Panc1 (cell line): Measurements from ENCODE around the gene MIF4GD.
"Not testable (repeated sequence)": the region's sequence is repeated elsewhere in the genome, so short reads cannot be mapped to it uniquely, and the experiment has no call there.

Source experiments
- POLR2AphosphoS5 ChIP-seq: IDR thresholded peaks from 2 replicates; pipeline ENCODE4 v1.6.1; 2012; ENCODE audit warnings: mild to moderate bottlenecking, low read depth, low read length, moderate library complexity
- REST ChIP-seq, 2 experiments: IDR thresholded peaks; 2 replicates each; pipeline ENCODE4 v1.6.1; 2011 to 2012; ENCODE audit warnings: low read depth in 2 of 2, control low read depth in 1 of 2, low read length in 1 of 2, mild to moderate bottlenecking in 1 of 2, moderate library complexity in 1 of 2; ENCODE audit not compliant: insufficient read depth in 1 of 2
- SIN3A ChIP-seq: IDR thresholded peaks from 2 replicates; pipeline ENCODE4 v1.6.1; 2012; ENCODE audit warnings: low read depth, mild to moderate bottlenecking, low read length, moderate library complexity, borderline replicate concordance; ENCODE audit not compliant: insufficient read depth
- TCF7L2 ChIP-seq: IDR thresholded peaks from 2 replicates; pipeline ENCODE4 v1.6.1; 2011; ENCODE audit warnings: mild to moderate bottlenecking, low read depth, low read length, inconsistent platforms
- TF ChIP-seq, protein P1 (sequence below): fragments of 450-650 bp; IDR thresholded peaks from 2 replicates; pipeline ENCODE4 v1.5.1; 2017; ENCODE audit warnings: mild to moderate bottlenecking

DNA sequence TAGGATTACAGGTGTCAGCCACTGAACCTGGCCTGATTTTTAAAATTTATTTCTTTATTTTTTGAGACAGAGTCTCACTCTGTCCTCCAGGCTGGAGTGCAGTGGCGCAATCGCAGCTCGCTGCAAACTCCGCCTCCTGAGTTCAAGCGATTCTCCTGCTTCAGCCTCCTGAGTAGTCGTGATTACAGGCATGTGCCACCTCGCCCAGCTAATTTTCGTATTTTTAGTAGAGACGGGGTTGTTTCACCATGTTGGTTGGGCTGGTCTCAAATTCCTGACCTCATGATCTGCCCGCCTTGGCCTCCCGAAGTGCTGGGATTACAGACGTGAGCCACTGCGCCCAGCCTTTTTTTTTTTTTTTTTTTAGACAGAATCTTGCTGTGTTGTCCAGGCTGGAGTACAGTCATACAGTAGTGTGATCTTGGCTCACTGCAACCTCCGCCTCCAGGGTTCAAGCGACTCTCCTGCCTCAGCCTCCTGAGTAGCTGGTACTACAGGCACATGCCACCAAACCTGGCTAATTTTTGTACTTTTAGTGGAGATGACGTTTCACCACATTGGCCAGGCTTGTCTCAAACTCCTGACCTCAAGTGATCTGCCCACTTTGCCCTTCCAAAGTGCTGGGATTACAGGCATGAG, 21.9 kb upstream of the MIF4GD start:
- TF ChIP-seq, protein P1, sequence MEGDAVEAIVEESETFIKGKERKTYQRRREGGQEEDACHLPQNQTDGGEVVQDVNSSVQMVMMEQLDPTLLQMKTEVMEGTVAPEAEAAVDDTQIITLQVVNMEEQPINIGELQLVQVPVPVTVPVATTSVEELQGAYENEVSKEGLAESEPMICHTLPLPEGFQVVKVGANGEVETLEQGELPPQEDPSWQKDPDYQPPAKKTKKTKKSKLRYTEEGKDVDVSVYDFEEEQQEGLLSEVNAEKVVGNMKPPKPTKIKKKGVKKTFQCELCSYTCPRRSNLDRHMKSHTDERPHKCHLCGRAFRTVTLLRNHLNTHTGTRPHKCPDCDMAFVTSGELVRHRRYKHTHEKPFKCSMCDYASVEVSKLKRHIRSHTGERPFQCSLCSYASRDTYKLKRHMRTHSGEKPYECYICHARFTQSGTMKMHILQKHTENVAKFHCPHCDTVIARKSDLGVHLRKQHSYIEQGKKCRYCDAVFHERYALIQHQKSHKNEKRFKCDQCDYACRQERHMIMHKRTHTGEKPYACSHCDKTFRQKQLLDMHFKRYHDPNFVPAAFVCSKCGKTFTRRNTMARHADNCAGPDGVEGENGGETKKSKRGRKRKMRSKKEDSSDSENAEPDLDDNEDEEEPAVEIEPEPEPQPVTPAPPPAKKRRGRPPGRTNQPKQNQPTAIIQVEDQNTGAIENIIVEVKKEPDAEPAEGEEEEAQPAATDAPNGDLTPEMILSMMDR: not testable (repeated sequence)
- TF ChIP-seq TCF7L2; POLR2AphosphoS5; REST (IDR thresholded peaks at IDR 0.05; ENCODE audit: insufficient read depth in 1 of 2, low read depth in 2 of 2, low read length in 1 of 2); SIN3A: not testable (repeated sequence)
